Upper lobe of left lung (tissue), 6 donors: ENCODE measurements around the gene FCMR. TPM values are rescaled to one million over a fixed set of nuclear protein-coding genes. Genes with fewer than 3 reads are reported as not detected.

ENCODE experiments used
- ATAC-seq, 2 donors: fragments of 200-7000 bp; cut with Tn5 transposase; one replicate each; pipeline ENCODE4 v1.9.1; 2022; ENCODE audit warnings: mild to moderate bottlenecking in 2 of 2, moderate library complexity in 2 of 2; ENCODE audit not compliant: low FRiP score in 2 of 2
- DNase-seq, 2 donors: peaks; one replicate each; pipeline ENCODE4 v3.0.0-alpha.2; 2019 to 2020
- H3K27ac ChIP-seq, 4 donors: fragments of 200-600 bp; sonication (generic); one replicate each; pipeline ENCODE4 v1.5.1; 2016 to 2019
- H3K27me3 ChIP-seq, 4 donors: fragments of 200-600 bp; sonication (generic); one replicate each; pipeline ENCODE4 v1.5.1; 2017 to 2019
- H3K36me3 ChIP-seq, 4 donors: fragments of 200-600 bp; sonication (generic); one replicate each; pipeline ENCODE4 v1.5.1; 2016 to 2019
- H3K4me1 ChIP-seq, 4 donors: fragments of 200-600 bp; sonication (generic); one replicate each; pipeline ENCODE4 v1.5.1; 2018 to 2019
- H3K4me3 ChIP-seq, 4 donors: fragments of 200-600 bp; sonication (generic); one replicate each; pipeline ENCODE4 v1.5.1; 2017 to 2019; ENCODE audit warnings: mild to moderate bottlenecking in 2 of 4, moderate library complexity in 1 of 4
- H3K9me3 ChIP-seq, 4 donors: fragments of 200-600 bp; sonication (generic); one replicate each; pipeline ENCODE4 v1.5.1; 2018 to 2019
- CTCF ChIP-seq, 6 experiments: fragments of 450-650 bp in 4 of 6; fragments of 200-600 bp in 2 of 6; sonication (generic) in 2 of 6; IDR thresholded peaks; one replicate each; pipeline ENCODE4 v1.5.1; 2016 to 2019; ENCODE audit warnings: antibody characterized with exemption in 6 of 6
- EP300 ChIP-seq, 4 donors: sonication (generic); formaldehyde crosslinking; IDR thresholded peaks; one replicate each; pipeline ENCODE4 v1.5.1; 2017; ENCODE audit warnings: antibody characterized with exemption in 4 of 4, control low read depth in 2 of 4
- POLR2A ChIP-seq, 4 donors: fragments of 450-650 bp; IDR thresholded peaks; one replicate each; pipeline ENCODE4 v1.5.1; 2016 to 2017; ENCODE audit warnings: antibody characterized with exemption in 4 of 4, mild to moderate bottlenecking in 2 of 4
- POLR2AphosphoS5 ChIP-seq, 2 donors: sonication (generic); formaldehyde crosslinking; IDR thresholded peaks; one replicate each; pipeline ENCODE4 v1.5.1; 2017; ENCODE audit warnings: antibody characterized with exemption in 2 of 2
- WGBS, 2 donors: methylation state at CpG; one replicate each; pipeline ENCODE4 v1.1.5; 2017 to 2018; 5-methylcytosine and 5-hydroxymethylcytosine counted together
- total RNA-seq, 6 donors: library from RNA; depleted of rRNA in 4 of 6; stranded (reverse); fragments of >200 nt in 4 of 6; gene quantifications; one replicate each; pipeline versions ENCODE4 v1.1.0 to v1.2.1, GENCODE V29; 2016 to 2021
- donor health status: DM: no; HTN: no; CAD: no; lungs with moderate emphysema.
- donor health status: DM: no; HTN: yes; CAD: no; lungs with severe emphysema.

Gene FCMR
- total RNA-seq, 6 donors from 2014 or later, result 4.3 to 13.6 (median 7.2) TPM

- Histone ChIP-seq H3K9me3 (no peaks in the 10 kb centered on the region), H3K4me1 (peaks cover 8 to 11% (median 10%) of the 10 kb centered on the region in 4 donors), H3K36me3 (no peaks in the 10 kb centered on the region), H3K4me3 (no peak overlapping the region), H3K27ac (no peak overlapping the region), H3K27me3 (peaks cover 0 to 5% (median 0%) of the 10 kb centered on the region in 4 donors)
- WGBS, 2 donors, result 91 to 93% methylated on average over 10 of the region's 10 CpGs
- DNase-seq (no peak), ATAC-seq (no peak)
- no peak for TF ChIP-seq CTCF (IDR thresholded peaks at IDR 0.05)
- TF ChIP-seq POLR2A (IDR thresholded peaks at IDR 0.05), result no peak
- no peak for TF ChIP-seq EP300 (IDR thresholded peaks at IDR 0.05)
- no peak for TF ChIP-seq POLR2AphosphoS5 (IDR thresholded peaks at IDR 0.05)
These were observed 17.2 kb downstream of the FCMR start for GRCh38 chr1:206904423-206905142.

DNA sequence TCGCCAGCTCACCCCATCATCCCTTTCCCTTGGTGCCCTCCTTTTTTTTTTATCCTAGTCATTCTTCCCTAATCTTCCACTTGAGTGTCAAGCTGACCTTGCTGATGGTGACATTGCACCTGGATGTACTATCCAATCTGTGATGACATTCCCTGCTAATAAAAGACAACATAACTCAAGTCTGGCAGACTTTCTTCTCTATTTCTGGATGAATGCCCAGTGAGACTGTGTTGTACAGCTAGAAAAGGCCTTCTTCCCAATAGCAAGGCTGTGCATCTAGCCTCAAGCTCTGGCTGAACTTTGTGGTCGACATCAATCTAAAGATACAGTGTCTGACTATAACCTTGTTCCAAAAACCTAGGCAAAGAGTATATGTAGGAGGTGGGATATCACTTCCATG is 18.1 kb downstream of the FCMR start:
- WGBS, 2 donors, result 78 to 84% methylated on average over 2 of the region's 2 CpGs
- H3K36me3 ChIP-seq, result no peaks in the 10 kb centered on the region
- DNase-seq, result no peak
- H3K27me3 ChIP-seq, result no peaks in the 10 kb centered on the region
- no peak overlapping the region for H3K4me3 ChIP-seq
- H3K9me3 ChIP-seq, result no peaks in the 10 kb centered on the region
- peaks cover 0 to 6% (median 1%) of the 10 kb centered on the region in 4 donors for H3K4me1 ChIP-seq
- TF ChIP-seq CTCF (IDR thresholded peaks at IDR 0.05) (no peak), EP300 (IDR thresholded peaks at IDR 0.05) (no peak), POLR2A (IDR thresholded peaks at IDR 0.05) (no peak), POLR2AphosphoS5 (IDR thresholded peaks at IDR 0.05) (no peak)
- no peak for ATAC-seq
- H3K27ac ChIP-seq, result no peak overlapping the region

DNA sequence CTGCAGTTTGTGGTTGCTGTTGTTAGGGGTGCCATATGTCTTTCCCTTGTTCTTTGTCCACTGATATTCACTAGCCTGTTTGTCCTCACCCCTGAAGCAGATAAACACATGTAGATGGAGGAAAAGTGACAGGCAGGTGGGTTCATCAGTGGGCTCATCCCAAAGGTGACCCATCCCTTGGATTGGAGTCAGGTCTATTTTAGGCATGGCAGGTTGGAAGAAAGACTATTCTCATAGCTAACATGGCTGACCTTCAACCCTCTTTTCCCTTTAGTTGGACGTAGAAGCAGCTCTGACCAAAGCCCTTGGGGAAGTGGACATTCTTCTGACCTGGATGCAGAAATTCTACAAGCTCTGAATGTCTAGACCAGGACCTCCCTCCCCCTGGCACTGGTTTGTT is 19.0 kb downstream of the FCMR start:
- WGBS, 2 donors, result 87% methylated on average over 1 of the region's 1 CpG; no CpG with 5 or more reads in 1 of the 2 donors
- H3K27ac ChIP-seq, result no peak overlapping the region
- no peak for DNase-seq

DNA sequence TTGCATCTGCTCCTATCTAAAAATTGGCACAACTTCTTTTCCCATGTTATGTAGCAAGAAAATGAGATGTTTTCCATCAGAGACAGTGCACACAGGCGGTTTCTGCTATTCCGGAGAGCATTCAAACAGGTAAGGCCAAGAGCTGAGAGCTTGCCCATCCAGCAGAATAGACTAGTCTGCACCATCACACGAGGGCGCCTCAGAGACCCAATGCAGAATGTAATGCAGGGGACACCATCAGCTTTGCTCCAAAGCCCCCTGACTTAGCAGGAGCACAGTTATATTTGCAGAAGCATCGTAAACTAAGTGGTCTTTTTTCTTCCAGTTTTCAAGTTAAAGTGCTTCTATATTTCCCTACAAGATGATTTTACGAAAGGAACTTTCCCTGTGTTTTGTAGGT is 19.8 kb downstream of the FCMR start:
- Histone ChIP-seq H3K4me1 (peaks cover 0 to 9% (median 0%) of the 10 kb centered on the region in 4 donors), H3K27ac (no peak overlapping the region), H3K4me3 (no peak overlapping the region), H3K9me3 (no peaks in the 10 kb centered on the region), H3K27me3 (no peaks in the 10 kb centered on the region), H3K36me3 (no peaks in the 10 kb centered on the region)
- TF ChIP-seq CTCF (IDR thresholded peaks at IDR 0.05) (no peak), EP300 (IDR thresholded peaks at IDR 0.05) (no peak)
- 85 to 86% methylated on average over 6 of the region's 6 CpGs for WGBS, 2 donors
- no peak for ATAC-seq
- no peak for DNase-seq

More for the DNA sequence above, 19.0 kb downstream of the FCMR start:
- no peak overlapping the region for H3K4me3 ChIP-seq
- ATAC-seq, result no peak
- H3K36me3 ChIP-seq, result no peaks in the 10 kb centered on the region
- TF ChIP-seq EP300 (IDR thresholded peaks at IDR 0.05) (no peak), POLR2AphosphoS5 (IDR thresholded peaks at IDR 0.05) (no peak), POLR2A (IDR thresholded peaks at IDR 0.05) (no peak), CTCF (IDR thresholded peaks at IDR 0.05) (no peak)
- no peaks in the 10 kb centered on the region for H3K27me3 ChIP-seq
- H3K9me3 ChIP-seq, result no peaks in the 10 kb centered on the region
- H3K4me1 ChIP-seq, result peaks cover 0 to 9% (median 0%) of the 10 kb centered on the region in 4 donors

DNA sequence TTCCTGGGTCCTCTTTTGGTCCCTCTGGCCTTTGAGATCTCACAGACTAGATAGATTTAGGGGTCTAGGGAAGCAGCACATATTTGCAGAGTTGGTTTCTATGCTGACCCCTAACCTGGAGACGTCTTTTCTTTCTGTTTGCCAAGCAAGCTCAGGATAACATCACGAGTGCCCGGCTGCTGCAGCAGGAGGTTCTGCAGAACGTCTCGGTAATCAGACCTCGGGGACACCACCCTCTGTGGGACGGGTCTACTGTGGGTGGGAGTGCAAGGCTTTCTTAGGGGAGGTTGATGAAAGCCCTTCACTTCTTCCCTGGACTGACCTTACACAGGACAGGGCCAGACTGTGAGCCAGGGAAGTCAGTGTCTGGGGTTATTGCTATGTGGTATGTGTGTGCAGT is 21.6 kb downstream of the FCMR start:
- TF ChIP-seq POLR2AphosphoS5 (IDR thresholded peaks at IDR 0.05) (no peak), POLR2A (IDR thresholded peaks at IDR 0.05) (no peak), EP300 (IDR thresholded peaks at IDR 0.05) (no peak)
- Histone ChIP-seq H3K9me3 (no peaks in the 10 kb centered on the region), H3K27me3 (no peaks in the 10 kb centered on the region), H3K36me3 (no peaks in the 10 kb centered on the region), H3K4me1 (peaks cover 5 to 26% (median 14%) of the 10 kb centered on the region in 4 donors), H3K4me3 (no peak overlapping the region), H3K27ac (no peak overlapping the region)
- WGBS, 2 donors, result 91% methylated on average over 7 of the region's 7 CpGs
- ATAC-seq (no peak), DNase-seq (no peak)
